Activated naive CD4-positive, alpha-beta T cell treated with anti-CD3 and anti-CD28 coated beads for 36 hours (primary cell): Measurements from ENCODE around the gene CAT. TPM values are rescaled to one million over a fixed set of nuclear protein-coding genes. Genes with fewer than 3 reads are reported as not detected.

Experiments
- CTCF ChIA-PET: fragments of 350-600 bp; sonication (Branson Sonifier 250); formaldehyde crosslinking; loops from one replicate; lab custom pipeline; 2021; ENCODE audit warnings: antibody characterized with exemption; lab: Charles Lee
- DNase-seq: peaks from one replicate; pipeline ENCODE4 v3.0.0-alpha.2; 2020
- H3K27ac Mint-ChIP-seq: one replicate; pipeline ENCODE4 v1.8.0; 2021; ENCODE audit warnings: mild to moderate bottlenecking, mixed read lengths
- H3K27me3 Mint-ChIP-seq: one replicate; pipeline ENCODE4 v1.8.0; 2021; ENCODE audit warnings: low read depth, mixed read lengths
- H3K36me3 Mint-ChIP-seq: one replicate; pipeline ENCODE4 v1.8.0; 2021; ENCODE audit warnings: low read depth, mixed read lengths
- H3K4me1 Mint-ChIP-seq: one replicate; pipeline ENCODE4 v1.8.0; 2021; ENCODE audit warnings: low read depth, mixed read lengths
- H3K4me3 Mint-ChIP-seq: one replicate; pipeline ENCODE4 v1.8.0; 2021; ENCODE audit warnings: mild to moderate bottlenecking, moderate library complexity, mixed read lengths
- H3K9me3 Mint-ChIP-seq: one replicate; pipeline ENCODE4 v1.8.0; 2021; ENCODE audit warnings: mixed read lengths
- intact Hi-C: fragments of 100-400 bp; cut with micrococcal nuclease; formaldehyde crosslinking; loops from one replicate; pipeline ENCODE4 v1.15.1; 2023
- total RNA-seq, 2 experiments: library from RNA; stranded (reverse); gene quantifications; one replicate each; pipeline ENCODE4 v1.2.3, GENCODE V29; 2021

CAT gene
- total RNA-seq, 2 experiments from 2014 or later = 28.3 to 29.1 TPM

DNA sequence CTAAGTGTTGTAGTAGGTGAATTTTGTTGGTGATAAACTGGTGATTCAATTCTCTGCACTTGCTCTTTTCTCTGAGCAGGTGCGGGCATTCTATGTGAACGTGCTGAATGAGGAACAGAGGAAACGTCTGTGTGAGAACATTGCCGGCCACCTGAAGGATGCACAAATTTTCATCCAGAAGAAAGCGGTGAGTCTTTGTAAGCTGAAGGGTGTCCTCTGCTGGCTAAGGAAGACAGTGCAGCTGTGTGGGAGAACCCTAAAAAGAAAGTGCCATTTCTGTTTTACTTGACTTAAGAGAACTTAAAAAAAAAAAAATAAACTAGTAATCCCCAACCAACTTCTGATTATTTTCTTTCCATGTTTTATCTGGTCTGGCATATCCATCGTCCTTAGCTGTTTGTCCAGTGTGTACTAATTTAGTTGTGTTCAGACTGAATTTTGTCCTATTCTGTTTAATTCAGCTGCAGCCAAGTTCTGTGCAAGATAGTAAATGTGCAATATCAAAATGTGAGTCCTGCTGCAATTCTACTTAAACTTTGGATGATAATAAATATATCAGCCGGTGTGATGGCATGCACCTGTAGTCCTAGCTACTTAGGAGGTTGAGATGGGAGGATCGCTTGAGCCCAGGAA, 29.6 kb downstream of the CAT start:
- Mint-ChIP-seq H3K9me3 (peaks cover 7% of the 10 kb centered on the region), H3K4me3 (no peak overlapping the region), H3K4me1 (no peaks in the 10 kb centered on the region), H3K36me3 (peaks cover 31% of the 10 kb centered on the region), H3K27me3 (no peaks in the 10 kb centered on the region), H3K27ac (no peak overlapping the region)
- peak; percentile 78 for DNase-seq
- CTCF ChIA-PET = interaction anchor here (0.6 to 3.2 kb wide), 34 partner anchors 12 to 807 kb away, joined by 3 to 31 read pairs (median 4); no protein-coding TSS in a partner anchor
- intact Hi-C loops = loop anchor here (1.0 to 10.0 kb wide), 5 partner anchors 30 to 474 kb away; partner anchors contain the start of gene CAT

DNA sequence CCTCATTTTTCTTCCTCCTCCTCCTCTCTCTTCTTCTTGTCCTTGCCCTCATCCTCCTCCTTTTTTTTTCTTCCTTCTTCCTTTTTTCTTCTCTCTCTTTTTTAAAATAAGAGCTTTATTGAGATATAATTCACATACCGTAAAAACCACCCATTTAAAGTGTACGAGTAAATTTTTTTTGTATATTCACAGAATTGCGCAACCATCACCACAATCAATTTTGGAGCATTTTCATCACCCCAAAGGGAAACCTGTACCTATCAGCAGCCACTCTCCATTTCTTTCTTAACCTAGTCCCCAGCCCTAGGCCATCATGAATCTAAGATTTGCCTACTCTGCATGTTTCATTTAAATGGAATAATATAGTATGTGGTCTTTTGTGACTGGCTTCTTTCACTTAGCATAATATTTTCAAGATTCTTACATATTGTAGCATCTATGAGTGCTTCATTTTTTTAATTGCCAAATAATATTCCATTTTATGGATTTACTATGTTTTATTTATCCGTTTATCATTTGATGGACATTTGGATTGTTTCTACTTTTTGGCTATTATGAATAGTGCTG, 35.0 kb downstream of the CAT start:
- no peak overlapping the region for H3K27ac Mint-ChIP-seq
- no peaks in the 10 kb centered on the region for H3K4me1 Mint-ChIP-seq
- peaks cover 4% of the 10 kb centered on the region for H3K36me3 Mint-ChIP-seq
- H3K9me3 Mint-ChIP-seq = no peaks in the 10 kb centered on the region
- CTCF ChIA-PET = no interaction called here
- H3K4me3 Mint-ChIP-seq = no peak overlapping the region
- no peak for DNase-seq
- intact Hi-C loops = no loop called here
- H3K27me3 Mint-ChIP-seq = no peaks in the 10 kb centered on the region

DNA sequence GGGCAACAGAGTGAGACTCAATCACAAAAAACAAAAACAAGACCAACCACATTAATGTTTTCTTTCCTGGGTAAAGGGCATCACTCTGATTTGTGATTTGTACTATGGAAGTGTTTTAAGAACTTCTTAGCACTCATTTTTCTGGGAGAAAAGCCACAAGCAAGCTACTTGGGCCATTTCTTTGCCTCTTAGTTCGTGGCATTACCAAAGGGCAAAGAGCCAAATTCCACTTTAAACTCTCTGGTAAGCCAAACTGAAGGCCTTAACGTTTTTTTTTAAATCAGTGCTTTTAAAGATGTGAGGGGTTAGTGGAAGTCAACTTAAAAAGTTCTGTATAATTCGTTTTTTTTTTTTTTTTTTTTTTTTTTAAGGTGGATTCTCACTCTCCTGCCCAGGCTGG, 36.9 kb downstream of the CAT start:
- intact Hi-C loops = no loop called here
- no peak overlapping the region for H3K4me3 Mint-ChIP-seq
- no peaks in the 10 kb centered on the region for H3K9me3 Mint-ChIP-seq
- H3K36me3 Mint-ChIP-seq = peaks cover 4% of the 10 kb centered on the region
- CTCF ChIA-PET = interaction anchor here (0.6 kb wide), 2 partner anchors 11 to 31 kb away, joined by 3 to 5 read pairs; no protein-coding TSS in a partner anchor
- no peak for DNase-seq
- no peaks in the 10 kb centered on the region for H3K27me3 Mint-ChIP-seq
- no peak overlapping the region for H3K27ac Mint-ChIP-seq
- H3K4me1 Mint-ChIP-seq = no peaks in the 10 kb centered on the region

DNA sequence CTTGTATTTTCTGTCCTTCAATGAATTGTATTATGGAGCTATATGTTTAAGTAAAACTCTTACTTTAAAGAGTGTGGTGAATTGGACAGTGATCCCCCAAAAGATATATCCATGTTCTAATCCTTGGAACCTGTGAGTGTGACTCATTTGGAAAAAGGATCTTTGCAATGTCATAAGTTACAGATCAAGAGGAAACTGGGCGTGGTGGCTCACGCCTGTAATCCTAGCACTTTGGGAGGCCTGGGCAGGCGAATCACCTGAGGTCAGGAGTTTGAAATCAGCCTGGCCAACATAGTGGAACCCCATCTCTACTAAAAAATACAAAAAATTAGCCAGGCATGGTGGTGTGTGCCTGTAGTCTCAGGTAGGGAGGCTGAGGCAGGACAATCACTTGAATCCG, 38.1 kb downstream of the CAT start:
- CTCF ChIA-PET = no interaction called here
- H3K36me3 Mint-ChIP-seq = no peaks in the 10 kb centered on the region
- intact Hi-C loops = no loop called here

DNA sequence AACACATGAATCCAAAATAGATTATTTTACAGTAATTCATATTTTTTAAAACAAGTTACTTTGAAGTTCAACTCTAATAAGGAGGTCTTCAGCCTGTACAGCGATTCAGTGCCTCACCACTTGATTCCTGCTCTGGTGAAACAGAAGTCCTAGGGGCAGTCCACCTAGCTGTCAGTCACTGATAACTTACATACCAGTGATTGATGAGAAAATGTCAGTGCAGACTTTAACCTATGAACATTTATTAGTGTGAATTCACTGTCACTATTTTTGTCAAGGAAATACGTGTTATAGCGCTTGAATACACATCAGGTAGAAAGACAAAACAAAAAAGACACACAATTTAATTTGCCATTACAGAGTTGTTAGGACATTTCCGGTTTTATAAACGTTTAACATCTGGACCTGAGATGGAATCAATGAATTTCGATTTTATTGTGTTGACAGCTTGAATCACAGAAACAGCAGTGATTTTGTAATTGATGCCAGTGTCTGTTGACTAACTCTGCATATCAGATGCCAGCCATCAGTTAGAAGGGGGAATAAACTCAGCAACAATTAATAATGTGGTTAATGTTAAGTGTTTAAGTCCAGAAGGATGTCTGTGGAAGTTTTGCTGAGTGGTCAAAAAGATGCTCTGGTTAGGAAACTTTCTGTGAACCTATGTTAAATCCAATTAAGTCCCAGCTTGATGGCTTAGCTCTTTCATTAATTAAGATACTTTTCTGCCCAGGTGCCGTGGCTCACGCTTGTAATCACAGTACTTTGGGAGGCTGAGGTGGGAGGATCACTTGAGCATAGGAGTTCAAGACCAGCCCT, 40.3 kb downstream of the CAT start:
- no peaks in the 10 kb centered on the region for H3K4me1 Mint-ChIP-seq
- CTCF ChIA-PET = no interaction called here
- no peak overlapping the region for H3K4me3 Mint-ChIP-seq
- intact Hi-C loops = no loop called here
- no peaks in the 10 kb centered on the region for H3K27me3 Mint-ChIP-seq
- no peak for DNase-seq
- no peak overlapping the region for H3K27ac Mint-ChIP-seq
- H3K36me3 Mint-ChIP-seq = no peaks in the 10 kb centered on the region
- no peaks in the 10 kb centered on the region for H3K9me3 Mint-ChIP-seq

More for the DNA sequence above, 38.1 kb downstream of the CAT start:
- no peak for DNase-seq
- Mint-ChIP-seq H3K4me1 (no peaks in the 10 kb centered on the region), H3K9me3 (no peaks in the 10 kb centered on the region), H3K27ac (no peak overlapping the region), H3K4me3 (no peak overlapping the region), H3K27me3 (no peaks in the 10 kb centered on the region)

DNA sequence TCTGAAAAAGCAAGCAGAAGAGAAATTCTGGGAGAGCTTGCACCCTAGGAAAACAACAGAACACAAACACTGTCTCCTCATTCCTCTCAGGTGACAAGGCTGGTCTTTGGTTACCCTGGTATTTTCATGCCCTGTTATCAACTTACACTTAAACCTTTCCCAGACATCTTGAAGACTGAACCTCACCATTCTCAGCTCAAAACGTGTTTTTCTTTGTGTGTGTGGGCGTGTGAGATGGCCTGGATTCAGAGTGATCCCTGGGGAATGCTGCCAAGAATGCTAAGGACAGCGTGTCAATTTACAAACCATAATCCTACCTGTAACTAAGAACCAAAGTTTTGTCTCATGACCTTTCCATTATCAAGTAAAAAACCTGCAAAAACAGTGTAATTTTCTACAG, 41.6 kb downstream of the CAT start:
- intact Hi-C loops = no loop called here
- CTCF ChIA-PET = interaction anchor here (0.6 to 1.0 kb wide), 4 partner anchors 8 to 119 kb away, joined by 3 to 7 read pairs (median 5); no protein-coding TSS in a partner anchor
- Mint-ChIP-seq H3K36me3 (no peaks in the 10 kb centered on the region), H3K9me3 (no peaks in the 10 kb centered on the region), H3K4me1 (no peaks in the 10 kb centered on the region), H3K4me3 (no peak overlapping the region), H3K27ac (no peak overlapping the region), H3K27me3 (no peaks in the 10 kb centered on the region)
- DNase-seq = no peak

DNA sequence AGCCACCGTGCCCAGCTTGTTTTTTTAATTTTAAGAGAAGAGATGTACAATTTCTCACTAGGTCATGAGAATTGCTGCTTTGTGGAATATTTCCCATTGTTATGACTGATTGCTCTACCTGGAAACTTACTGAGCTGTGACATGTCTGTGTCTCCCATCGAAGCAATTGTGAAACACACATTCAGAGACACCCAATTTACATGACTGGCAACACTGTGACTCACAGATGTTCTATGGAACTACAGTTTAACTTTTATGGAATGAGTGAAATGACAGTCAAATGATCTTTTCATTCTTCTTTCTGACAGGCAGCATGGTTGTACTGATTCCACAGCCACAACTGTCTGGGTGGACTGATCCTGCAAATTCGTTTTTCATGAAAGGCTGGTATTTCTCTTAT, 42.6 kb downstream of the CAT start:
- Mint-ChIP-seq H3K27ac (no peak overlapping the region), H3K4me1 (no peaks in the 10 kb centered on the region), H3K9me3 (no peaks in the 10 kb centered on the region), H3K4me3 (no peak overlapping the region), H3K36me3 (no peaks in the 10 kb centered on the region), H3K27me3 (no peaks in the 10 kb centered on the region)
- intact Hi-C loops = no loop called here
- CTCF ChIA-PET = interaction anchor here (0.6 to 1.4 kb wide), 2 partner anchors 11 to 307 kb away, joined by 5 to 6 read pairs; no protein-coding TSS in a partner anchor
- no peak for DNase-seq

DNA sequence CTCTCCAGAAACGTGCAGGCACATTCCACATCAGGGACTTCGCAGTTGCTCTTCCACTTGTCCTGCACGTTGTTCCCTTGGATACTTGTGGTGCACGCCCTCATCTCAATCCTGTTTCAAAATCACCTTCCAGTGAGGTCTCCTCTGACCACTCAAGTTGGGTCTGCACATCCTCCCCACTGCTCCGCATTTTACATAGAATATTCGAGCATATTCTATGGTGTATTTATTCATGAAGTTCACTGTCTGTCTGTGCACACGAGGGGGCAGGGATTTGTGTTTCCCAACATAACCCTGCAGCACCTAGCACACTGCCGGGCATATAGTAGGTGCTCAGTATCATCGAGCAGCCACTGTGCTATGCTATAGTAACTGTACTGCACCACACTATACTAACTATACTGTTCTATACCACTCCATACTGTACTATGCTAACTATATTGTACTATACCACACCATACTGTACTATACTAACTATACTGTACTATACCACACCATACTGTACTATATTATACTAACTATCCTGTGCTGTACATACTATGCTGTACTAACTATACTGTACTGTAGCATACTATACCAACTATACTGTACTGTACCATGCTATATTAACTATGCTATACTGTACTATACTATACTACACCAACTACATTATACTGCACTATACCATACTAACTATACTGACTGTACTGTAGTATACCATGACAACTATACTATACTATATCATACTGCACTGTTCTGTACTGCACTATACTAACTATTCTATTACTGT, 44.6 kb downstream of the CAT start:
- no peaks in the 10 kb centered on the region for H3K4me1 Mint-ChIP-seq
- H3K27me3 Mint-ChIP-seq = no peaks in the 10 kb centered on the region
- H3K4me3 Mint-ChIP-seq = no peak overlapping the region
- H3K27ac Mint-ChIP-seq = no peak overlapping the region
- DNase-seq = no peak
- CTCF ChIA-PET = no interaction called here
- no peaks in the 10 kb centered on the region for H3K9me3 Mint-ChIP-seq
- H3K36me3 Mint-ChIP-seq = no peaks in the 10 kb centered on the region
- intact Hi-C loops = no loop called here

DNA sequence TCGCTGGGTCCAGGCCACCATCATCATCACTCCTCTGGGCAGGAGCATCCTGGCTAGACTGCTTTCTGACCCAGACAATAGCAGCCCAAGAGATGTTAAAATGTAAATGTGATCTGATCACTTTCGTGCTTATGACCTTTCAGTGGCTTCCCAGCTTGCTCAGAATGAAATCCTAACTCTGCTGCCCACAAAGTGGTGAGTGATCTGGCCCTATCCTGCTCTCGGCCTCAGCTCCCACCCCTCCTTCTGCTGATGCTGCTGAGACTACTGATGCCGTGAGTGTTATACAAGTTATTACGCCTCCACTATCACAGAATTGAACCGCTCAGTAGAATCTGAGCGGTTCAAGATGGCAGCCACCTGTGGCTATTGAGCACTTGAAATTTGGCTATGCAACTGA, 48.7 kb downstream of the CAT start:
- H3K27me3 Mint-ChIP-seq = no peaks in the 10 kb centered on the region
- H3K4me3 Mint-ChIP-seq = no peak overlapping the region
- CTCF ChIA-PET = no interaction called here
- H3K9me3 Mint-ChIP-seq = no peaks in the 10 kb centered on the region
- no peaks in the 10 kb centered on the region for H3K36me3 Mint-ChIP-seq
- no peak for DNase-seq
- intact Hi-C loops = no loop called here
- H3K4me1 Mint-ChIP-seq = no peaks in the 10 kb centered on the region
- H3K27ac Mint-ChIP-seq = no peak overlapping the region

DNA sequence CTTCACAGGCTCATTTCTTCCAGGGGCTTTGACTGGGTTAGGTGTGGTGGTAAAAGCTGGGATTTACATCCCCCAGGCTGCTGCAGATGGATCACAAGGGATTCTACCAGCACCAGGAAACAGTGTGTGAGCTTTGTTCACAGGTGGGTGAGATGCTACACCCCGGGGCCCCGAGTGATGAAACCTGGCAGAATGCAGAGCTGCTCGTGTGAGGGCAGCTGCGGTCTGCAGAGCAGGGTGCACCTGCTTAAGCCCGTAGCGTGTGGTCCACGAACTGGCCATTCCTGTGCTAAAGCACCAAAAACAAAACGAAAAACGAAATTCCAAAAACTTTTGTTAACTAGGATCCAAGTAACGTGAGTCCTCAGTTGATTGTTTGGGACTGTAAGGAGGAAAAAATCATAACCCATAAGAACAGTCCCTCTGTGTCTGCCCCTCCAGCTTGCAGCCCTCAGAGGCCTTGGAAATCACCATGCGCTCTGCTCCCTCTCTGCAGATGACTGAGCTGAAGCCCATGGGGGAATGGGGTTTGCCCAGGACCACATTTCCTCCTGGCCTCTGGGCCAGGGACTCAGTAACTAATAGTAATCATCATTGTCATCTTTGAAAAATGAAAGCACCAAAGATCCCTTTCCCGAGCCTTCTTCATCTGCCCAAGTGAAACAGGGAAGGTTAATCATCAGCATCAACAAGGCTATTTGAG, 50.3 kb downstream of the CAT start:
- H3K4me1 Mint-ChIP-seq = no peaks in the 10 kb centered on the region
- H3K27ac Mint-ChIP-seq = no peak overlapping the region
- intact Hi-C loops = no loop called here
- H3K4me3 Mint-ChIP-seq = no peak overlapping the region
- CTCF ChIA-PET = interaction anchor here (0.6 to 1.3 kb wide), 3 partner anchors 21 to 530 kb away, joined by 3 to 5 read pairs (median 4); no protein-coding TSS in a partner anchor
- H3K27me3 Mint-ChIP-seq = no peaks in the 10 kb centered on the region
- no peak for DNase-seq
- H3K36me3 Mint-ChIP-seq = no peaks in the 10 kb centered on the region
- no peaks in the 10 kb centered on the region for H3K9me3 Mint-ChIP-seq

DNA sequence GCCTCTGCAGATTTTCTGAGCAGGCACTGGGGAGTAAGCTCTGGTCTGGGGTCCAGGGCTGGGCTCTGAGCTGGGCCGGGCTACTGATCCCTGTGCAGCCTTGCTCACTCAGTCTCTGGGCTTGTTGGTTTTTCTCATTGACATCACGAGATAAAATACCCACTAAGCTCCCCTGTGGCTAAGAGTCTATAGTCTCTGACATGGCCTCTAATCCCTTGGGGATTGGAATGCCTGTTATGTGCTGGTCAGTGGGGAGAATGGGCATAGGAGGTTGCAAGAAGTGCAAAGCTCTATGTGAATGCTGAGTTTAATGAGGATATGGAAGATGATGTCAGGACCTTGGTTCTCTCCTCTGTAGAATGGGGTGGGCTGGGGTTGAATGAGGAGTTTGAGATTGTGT, 51.6 kb downstream of the CAT start:
- Mint-ChIP-seq H3K9me3 (no peaks in the 10 kb centered on the region), H3K27me3 (no peaks in the 10 kb centered on the region), H3K4me3 (no peak overlapping the region), H3K27ac (no peak overlapping the region), H3K4me1 (no peaks in the 10 kb centered on the region), H3K36me3 (no peaks in the 10 kb centered on the region)
- CTCF ChIA-PET = interaction anchor here (0.7 kb wide), 1 partner anchor 502 kb away, joined by 3 read pairs; no protein-coding TSS in a partner anchor
- intact Hi-C loops = loop anchor here (10.0 kb wide), 1 partner anchor 636 kb away; no protein-coding TSS in a partner anchor
- DNase-seq = no peak
